WI38 (cell line): Measurements from ENCODE around the gene NSD1.
"Not testable (repeated sequence)": the region's sequence is repeated elsewhere in the genome, so short reads cannot be mapped to it uniquely, and the experiment has no call there.

Source experiments
- H3K4me3 ChIP-seq: 2 replicates; pipeline ENCODE4 v1.5.1; 2011; ENCODE audit warnings: low read depth, mild to moderate bottlenecking, control low read depth, low read length
- TF ChIP-seq, protein P1 (sequence below): IDR thresholded peaks from 2 replicates; pipeline ENCODE4 v1.5.1; 2012; ENCODE audit warnings: low read depth, mild to moderate bottlenecking, control low read depth, low read length

NSD1 gene

GRCh38 chr5:177142098-177142611 lies 8.6 kb downstream of the NSD1 start:
- H3K4me3 ChIP-seq: no peak overlapping the region
- TF ChIP-seq, protein P1, sequence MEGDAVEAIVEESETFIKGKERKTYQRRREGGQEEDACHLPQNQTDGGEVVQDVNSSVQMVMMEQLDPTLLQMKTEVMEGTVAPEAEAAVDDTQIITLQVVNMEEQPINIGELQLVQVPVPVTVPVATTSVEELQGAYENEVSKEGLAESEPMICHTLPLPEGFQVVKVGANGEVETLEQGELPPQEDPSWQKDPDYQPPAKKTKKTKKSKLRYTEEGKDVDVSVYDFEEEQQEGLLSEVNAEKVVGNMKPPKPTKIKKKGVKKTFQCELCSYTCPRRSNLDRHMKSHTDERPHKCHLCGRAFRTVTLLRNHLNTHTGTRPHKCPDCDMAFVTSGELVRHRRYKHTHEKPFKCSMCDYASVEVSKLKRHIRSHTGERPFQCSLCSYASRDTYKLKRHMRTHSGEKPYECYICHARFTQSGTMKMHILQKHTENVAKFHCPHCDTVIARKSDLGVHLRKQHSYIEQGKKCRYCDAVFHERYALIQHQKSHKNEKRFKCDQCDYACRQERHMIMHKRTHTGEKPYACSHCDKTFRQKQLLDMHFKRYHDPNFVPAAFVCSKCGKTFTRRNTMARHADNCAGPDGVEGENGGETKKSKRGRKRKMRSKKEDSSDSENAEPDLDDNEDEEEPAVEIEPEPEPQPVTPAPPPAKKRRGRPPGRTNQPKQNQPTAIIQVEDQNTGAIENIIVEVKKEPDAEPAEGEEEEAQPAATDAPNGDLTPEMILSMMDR: no peak

GRCh38 chr5:177142778-177143177 lies 9.2 kb downstream of the NSD1 start:
- no peak overlapping the region for H3K4me3 ChIP-seq
- TF ChIP-seq, protein P1: no peak

- H3K4me3 ChIP-seq: no peak overlapping the region
- TF ChIP-seq, protein P1: no peak
Measured at GRCh38 chr5:177146891-177147638, 13.5 kb downstream of the NSD1 start.

DNA sequence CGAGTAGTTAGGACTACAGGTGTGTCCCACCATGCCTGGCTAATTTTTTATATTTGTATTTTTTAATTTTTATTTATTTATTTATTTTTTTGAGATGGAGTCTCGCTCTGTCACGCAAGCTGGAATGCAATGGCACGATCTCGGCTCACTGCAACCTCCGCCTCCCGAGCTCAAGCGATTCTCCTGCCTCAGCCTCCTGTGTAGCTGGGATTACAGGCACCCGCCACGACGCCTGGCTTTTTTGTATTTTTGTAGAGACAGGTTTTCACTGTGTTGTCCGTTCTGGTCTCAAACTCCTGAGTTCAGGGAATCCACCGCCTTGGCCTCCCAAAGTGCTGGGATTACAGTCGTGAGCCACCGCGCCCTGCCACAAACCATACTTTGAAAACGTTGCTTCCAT lies 16.5 kb downstream of the NSD1 start:
- not testable (repeated sequence) for H3K4me3 ChIP-seq

GRCh38 chr5:177154003-177154643 lies 20.6 kb downstream of the NSD1 start:
- TF ChIP-seq, protein P1: no peak
- no peak overlapping the region for H3K4me3 ChIP-seq

DNA sequence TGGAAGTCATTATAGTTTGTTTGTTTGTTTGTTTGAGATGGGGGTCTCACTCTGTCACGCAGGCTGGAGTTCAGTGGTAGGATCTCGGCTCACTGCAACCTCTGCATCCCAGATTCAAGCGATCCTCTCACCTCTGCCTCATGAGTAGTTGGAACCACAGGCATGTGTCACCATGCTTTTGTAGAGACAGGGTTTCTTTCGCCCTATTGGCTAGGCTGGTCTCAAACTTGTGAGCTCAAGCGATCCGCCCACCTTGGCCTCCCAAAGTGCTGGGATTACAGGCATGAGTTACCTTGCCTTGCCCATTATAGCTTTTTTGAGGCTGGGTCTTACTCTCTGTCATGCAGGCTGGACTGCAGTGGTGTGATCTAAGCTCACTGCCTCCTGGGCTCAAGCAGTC lies 28.8 kb downstream of the NSD1 start:
- H3K4me3 ChIP-seq: no peak overlapping the region
- TF ChIP-seq, protein P1: no peak

DNA sequence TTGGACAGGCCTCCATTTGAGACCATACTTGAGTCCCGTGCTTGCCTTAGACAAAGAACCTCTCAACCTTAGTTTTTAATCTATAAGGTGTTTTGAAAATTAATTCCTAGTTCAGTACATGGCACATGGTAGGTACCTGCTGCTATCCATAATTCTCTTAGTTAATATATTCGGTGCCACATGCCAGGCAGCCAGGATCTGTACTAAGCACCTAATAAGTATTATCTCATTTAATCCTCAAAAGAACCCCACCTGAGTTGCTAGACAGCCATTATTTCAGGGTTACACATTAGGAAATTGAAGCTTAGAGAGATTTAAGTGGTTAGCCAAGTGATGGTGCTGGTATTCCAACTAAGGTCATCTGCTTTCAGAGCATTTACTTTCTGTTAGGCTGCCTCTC lies 29.9 kb downstream of the NSD1 start:
- no peak overlapping the region for H3K4me3 ChIP-seq
- TF ChIP-seq, protein P1: no peak
